Caco-2 (cell line): ENCODE results near the gene CDS1. TPM values are rescaled to one million over a fixed set of nuclear protein-coding genes. Genes with fewer than 3 reads are reported as not detected.

Experiments used
- BruUV-seq: library from RNA; stranded (reverse); fragments of 400-500 nt; replicated peaks from 2 replicates; lab custom pipeline; 2021; lab: Mats Ljungman, UMichigan
- CTCF ChIA-PET: fragments of 300-600 bp; sonication (Branson Sonifier 250); formaldehyde crosslinking; loops from one replicate; lab custom pipeline; 2022; ENCODE audit warnings: antibody characterized with exemption; lab: Charles Lee
- POLR2A ChIA-PET: fragments of 300-600 bp; sonication (Branson Sonifier 250); formaldehyde crosslinking; loops from one replicate; lab custom pipeline; 2022; ENCODE audit warnings: antibody characterized with exemption; lab: Charles Lee
- DNase-seq, 2 experiments: peaks; one replicate each; pipeline versions ENCODE4 v3.0.0 to v3.0.0-alpha.2; 2020 to 2022
- H3K27me3 ChIP-seq: replicated peaks from 2 replicates; pipeline ENCODE4 v1.6.0; 2011; ENCODE audit warnings: low read length; ENCODE audit not compliant: control insufficient read depth, insufficient read depth
- H3K36me3 ChIP-seq: 2 replicates; pipeline ENCODE4 v1.5.1; 2011; ENCODE audit warnings: low read length; ENCODE audit not compliant: control insufficient read depth, insufficient read depth
- H3K4me1 ChIP-seq: fragments of 250-450 bp; sonication (Bioruptor Pico); 2 replicates; pipeline ENCODE4 v1.5.1; 2020; ENCODE audit warnings: mild to moderate bottlenecking
- H3K4me3 ChIP-seq: 2 replicates; pipeline ENCODE4 v1.5.1; 2011; ENCODE audit warnings: low read depth, mild to moderate bottlenecking, control low read depth, low read length
- H3K9me3 ChIP-seq: fragments of 250-450 bp; sonication (Bioruptor Pico); 2 replicates; pipeline ENCODE4 v1.5.1; 2020; ENCODE audit warnings: mild to moderate bottlenecking, moderate library complexity
- H3K27ac Mint-ChIP-seq: one replicate; pipeline ENCODE4 v1.8.0; 2022; ENCODE audit warnings: mixed read lengths; ENCODE audit not compliant: unreplicated experiment
- H3K27me3 Mint-ChIP-seq: one replicate; pipeline ENCODE4 v1.8.0; 2022; ENCODE audit warnings: mixed read lengths; ENCODE audit not compliant: insufficient read depth, unreplicated experiment
- H3K36me3 Mint-ChIP-seq: one replicate; pipeline ENCODE4 v1.8.0; 2022; ENCODE audit warnings: mild to moderate bottlenecking, mixed read lengths; ENCODE audit not compliant: insufficient read depth, unreplicated experiment
- H3K4me1 Mint-ChIP-seq: one replicate; pipeline ENCODE4 v1.8.0; 2022; ENCODE audit warnings: low read depth, mixed read lengths; ENCODE audit not compliant: unreplicated experiment
- H3K4me3 Mint-ChIP-seq: one replicate; pipeline ENCODE4 v1.8.0; 2022; ENCODE audit warnings: mild to moderate bottlenecking, moderate library complexity, mixed read lengths; ENCODE audit not compliant: unreplicated experiment
- H3K9me3 Mint-ChIP-seq: one replicate; pipeline ENCODE4 v1.8.0; 2022; ENCODE audit warnings: mixed read lengths; ENCODE audit not compliant: unreplicated experiment
- CTCF ChIP-seq, 2 experiments: fragments of 200-600 bp in 1 of 2; IDR thresholded peaks; 1 replicate in 1 of 2; 2 replicates in 1 of 2; pipeline versions ENCODE4 v1.5.1 to v1.8.0; 2011 to 2022; ENCODE audit warnings: antibody characterized with exemption in 1 of 2, control low read depth in 1 of 2, inconsistent platforms in 1 of 2, low read depth in 1 of 2, low read length in 1 of 2, mild to moderate bottlenecking in 1 of 2, moderate library complexity in 1 of 2; ENCODE audit not compliant: insufficient read depth in 1 of 2, severe bottlenecking in 1 of 2, unreplicated experiment in 1 of 2
- intact Hi-C: fragments of 100-400 bp; cut with micrococcal nuclease; formaldehyde crosslinking; loops from one replicate; pipeline ENCODE4 v1.10.0; 2022; ENCODE audit not compliant: unreplicated experiment
- total RNA-seq: library from RNA; stranded (reverse); gene quantifications from 2 replicates; pipeline ENCODE4 v1.2.3, GENCODE V29; 2022

The CDS1 gene
- total RNA-seq, 1 experiment from 2014 or later = 18.1 TPM

GRCh38 chr4:84573385-84574068 lies 9.4 kb upstream of the CDS1 start:
- no peaks in the 10 kb centered on the region for H3K36me3 Mint-ChIP-seq
- ChIA-PET CTCF (no interaction called here), POLR2A (no interaction called here)
- Histone ChIP-seq H3K27me3 (no peaks in the 10 kb centered on the region), H3K9me3 (no peaks in the 10 kb centered on the region), H3K36me3 (no peaks in the 10 kb centered on the region), H3K4me1 (0 out of 2 replicates have a peak, but pooled peaks cover 3% of the 10 kb centered on the region), H3K4me3 (no peak overlapping the region)
- intact Hi-C loops = no loop called here
- no peaks in the 10 kb centered on the region for H3K4me1 Mint-ChIP-seq
- no peak overlapping the region for H3K4me3 Mint-ChIP-seq
- H3K27me3 Mint-ChIP-seq = no peaks in the 10 kb centered on the region
- no peak for TF ChIP-seq CTCF (IDR thresholded peaks at IDR 0.05; ENCODE audit: insufficient read depth in 1 of 2, low read depth in 1 of 2, low read length in 1 of 2, severe bottlenecking in 1 of 2, unreplicated experiment in 1 of 2)
- no peak overlapping the region for H3K27ac Mint-ChIP-seq
- no TSS peak for BruUV-seq
- no peak for DNase-seq
- no peaks in the 10 kb centered on the region for H3K9me3 Mint-ChIP-seq

GRCh38 chr4:84574069-84574720 lies 8.7 kb upstream of the CDS1 start:
- no peak for DNase-seq
- no peak overlapping the region for H3K4me3 Mint-ChIP-seq
- H3K27me3 Mint-ChIP-seq = no peaks in the 10 kb centered on the region
- CTCF ChIA-PET = no interaction called here
- no peaks in the 10 kb centered on the region for H3K4me1 Mint-ChIP-seq
- H3K27me3 ChIP-seq = no peaks in the 10 kb centered on the region
- no TSS peak for BruUV-seq
- H3K36me3 Mint-ChIP-seq = no peaks in the 10 kb centered on the region
- no peak overlapping the region for H3K27ac Mint-ChIP-seq
- TF ChIP-seq CTCF (IDR thresholded peaks at IDR 0.05; ENCODE audit: insufficient read depth in 1 of 2, low read depth in 1 of 2, low read length in 1 of 2, severe bottlenecking in 1 of 2, unreplicated experiment in 1 of 2) = no peak
- intact Hi-C loops = no loop called here
- no peak overlapping the region for H3K4me3 ChIP-seq
- 0 out of 2 replicates have a peak, but pooled peaks cover 3% of the 10 kb centered on the region for H3K4me1 ChIP-seq
- POLR2A ChIA-PET = no interaction called here
- H3K36me3 ChIP-seq = no peaks in the 10 kb centered on the region
- H3K9me3 Mint-ChIP-seq = no peaks in the 10 kb centered on the region
- H3K9me3 ChIP-seq = no peaks in the 10 kb centered on the region

- H3K27me3 Mint-ChIP-seq = no peaks in the 10 kb centered on the region
- intact Hi-C loops = loop anchor here (1.0 kb wide), 3 partner anchors 74 to 393 kb away; no protein-coding TSS in a partner anchor
- peaks cover 7% of the 10 kb centered on the region for H3K36me3 Mint-ChIP-seq
- Histone ChIP-seq H3K36me3 (no peaks in the 10 kb centered on the region), H3K4me3 (no peak overlapping the region), H3K27me3 (no peaks in the 10 kb centered on the region), H3K4me1 (peaks cover 14% of the 10 kb centered on the region), H3K9me3 (no peaks in the 10 kb centered on the region)
- CTCF ChIA-PET = interaction anchor here (0.6 to 1.2 kb wide), 8 partner anchors 15 to 393 kb away, joined by 3 to 8 read pairs (median 4); partner anchors contain the start of gene WDFY3
- H3K9me3 Mint-ChIP-seq = no peaks in the 10 kb centered on the region
- peak; percentile 33 to 38 for DNase-seq
- no TSS peak for BruUV-seq
- H3K4me3 Mint-ChIP-seq = no peak overlapping the region
- no peak overlapping the region for H3K27ac Mint-ChIP-seq
- TF ChIP-seq CTCF (IDR thresholded peaks at IDR 0.05; ENCODE audit: insufficient read depth in 1 of 2, low read depth in 1 of 2, low read length in 1 of 2, severe bottlenecking in 1 of 2, unreplicated experiment in 1 of 2) = peak; percentile 63 to 69
- POLR2A ChIA-PET = no interaction called here
- peaks cover 8% of the 10 kb centered on the region for H3K4me1 Mint-ChIP-seq
Observed at GRCh38 chr4:84578540-84579402, 4.2 kb upstream of the CDS1 start.
